GM19324 (cell line): ENCODE measurements around the gene NDUFB10.

Experiments
- ATAC-seq: cut with Tn5 transposase; IDR thresholded peaks from one replicate; pipeline ENCODE4 v1.9.1; 2021; ENCODE audit warnings: mild to moderate bottlenecking, moderate library complexity; ENCODE audit not compliant: unreplicated experiment, low FRiP score

The NDUFB10 gene

GRCh38 chr16:1982013-1982433, 22.7 kb downstream of the NDUFB10 start:
- ATAC-seq = no peak

- no peak for ATAC-seq
These were observed 23.7 kb downstream of the NDUFB10 start for GRCh38 chr16:1982991-1983543.

DNA sequence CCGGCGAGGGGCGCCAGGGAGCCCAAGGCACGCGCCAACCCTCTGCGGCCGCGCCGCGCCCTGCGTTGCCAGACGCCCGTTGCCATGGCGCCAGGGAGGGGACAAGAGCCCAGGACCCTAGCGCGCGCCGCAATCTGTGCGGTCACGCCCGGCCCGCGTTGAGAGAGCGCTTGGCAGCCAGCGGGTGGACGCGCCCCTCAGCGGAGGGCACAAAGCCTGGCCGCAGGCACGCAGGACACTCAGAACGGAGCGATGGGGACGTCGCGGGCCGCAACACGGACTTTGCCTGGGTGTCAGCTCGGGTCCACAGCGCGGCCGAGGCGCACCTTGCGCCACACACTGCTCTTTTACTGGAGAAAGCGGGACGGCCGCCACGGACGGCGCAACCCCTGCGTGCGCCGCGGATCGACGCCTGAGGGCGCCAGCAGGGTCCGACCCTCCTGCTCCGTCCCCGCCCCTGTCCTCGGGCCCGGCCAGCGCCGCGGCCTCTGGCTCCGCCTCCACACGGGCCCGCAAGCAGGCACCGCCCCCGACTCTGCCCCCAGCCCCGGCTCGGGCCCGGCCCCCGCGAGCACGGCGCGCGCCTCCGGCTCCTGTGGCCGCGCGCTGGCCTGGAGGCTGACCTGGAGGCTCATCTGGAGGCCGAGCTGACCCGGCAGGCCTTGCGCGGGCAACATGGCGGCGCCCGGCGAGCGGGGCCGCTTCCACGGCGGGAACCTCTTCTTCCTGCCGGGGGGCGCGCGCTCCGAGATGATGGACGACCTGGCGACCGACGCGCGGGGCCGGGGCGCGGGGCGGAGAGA, 24.4 kb downstream of the NDUFB10 start, which contains the start of gene GFER:
TSS of gene GFER (plus strand) at position 650 of the 803 bp plus-strand sequence. CDS start at position 676, 26 bp downstream.
- peak; percentile 86 for ATAC-seq

GRCh38 chr16:1984347-1985225, 25.2 kb downstream of the NDUFB10 start:
- ATAC-seq = peak; percentile 11

DNA sequence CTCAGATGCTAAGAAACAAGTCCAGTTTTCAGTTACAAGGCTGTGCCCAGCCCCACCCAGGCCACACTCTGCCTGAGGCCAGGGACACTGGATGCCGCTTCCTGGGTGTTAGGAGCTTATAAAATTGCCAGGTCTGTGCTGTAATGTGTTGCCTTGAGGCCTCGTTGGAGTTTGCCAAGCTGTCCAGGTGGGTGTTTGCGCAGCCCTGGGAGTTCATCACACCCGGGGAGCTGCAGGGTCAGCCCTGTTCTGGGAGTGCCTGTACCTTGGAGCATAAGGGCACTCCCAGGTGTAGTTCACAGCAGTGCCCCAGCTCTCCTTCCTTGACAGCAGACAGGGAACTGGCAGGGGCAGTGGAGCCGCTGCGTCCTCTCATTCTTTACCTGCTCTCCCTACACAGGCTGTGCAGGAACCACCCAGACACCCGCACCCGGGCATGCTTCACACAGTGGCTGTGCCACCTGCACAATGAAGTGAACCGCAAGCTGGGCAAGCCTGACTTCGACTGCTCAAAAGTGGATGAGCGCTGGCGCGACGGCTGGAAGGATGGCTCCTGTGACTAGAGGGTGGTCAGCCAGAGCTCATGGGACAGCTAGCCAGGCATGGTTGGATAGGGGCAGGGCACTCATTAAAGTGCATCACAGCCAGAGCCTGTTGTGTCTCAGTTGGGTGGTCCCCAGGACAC, 26.3 kb downstream of the NDUFB10 start:
- ATAC-seq = no peak

DNA sequence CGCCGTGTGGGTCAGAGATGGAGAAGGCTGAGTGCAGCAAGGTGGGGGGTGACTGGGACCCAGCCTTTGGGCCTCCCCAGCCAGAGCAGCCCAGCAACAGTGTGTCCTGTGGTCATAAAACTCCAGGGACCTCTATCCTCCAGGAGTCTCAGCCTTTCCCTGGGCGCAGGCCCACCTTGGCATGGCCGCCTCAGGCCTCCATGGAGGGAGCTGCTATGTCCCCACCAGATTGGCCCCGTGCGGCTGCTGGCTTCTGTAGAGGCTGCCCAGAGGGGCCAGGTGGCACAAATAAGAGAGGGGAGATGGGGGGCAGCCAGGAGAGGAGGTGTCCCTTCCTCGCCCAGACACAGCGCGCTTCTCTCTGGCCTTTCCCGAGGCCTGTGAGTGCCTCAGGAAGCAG, 27.9 kb downstream of the NDUFB10 start:
- ATAC-seq = no peak

DNA sequence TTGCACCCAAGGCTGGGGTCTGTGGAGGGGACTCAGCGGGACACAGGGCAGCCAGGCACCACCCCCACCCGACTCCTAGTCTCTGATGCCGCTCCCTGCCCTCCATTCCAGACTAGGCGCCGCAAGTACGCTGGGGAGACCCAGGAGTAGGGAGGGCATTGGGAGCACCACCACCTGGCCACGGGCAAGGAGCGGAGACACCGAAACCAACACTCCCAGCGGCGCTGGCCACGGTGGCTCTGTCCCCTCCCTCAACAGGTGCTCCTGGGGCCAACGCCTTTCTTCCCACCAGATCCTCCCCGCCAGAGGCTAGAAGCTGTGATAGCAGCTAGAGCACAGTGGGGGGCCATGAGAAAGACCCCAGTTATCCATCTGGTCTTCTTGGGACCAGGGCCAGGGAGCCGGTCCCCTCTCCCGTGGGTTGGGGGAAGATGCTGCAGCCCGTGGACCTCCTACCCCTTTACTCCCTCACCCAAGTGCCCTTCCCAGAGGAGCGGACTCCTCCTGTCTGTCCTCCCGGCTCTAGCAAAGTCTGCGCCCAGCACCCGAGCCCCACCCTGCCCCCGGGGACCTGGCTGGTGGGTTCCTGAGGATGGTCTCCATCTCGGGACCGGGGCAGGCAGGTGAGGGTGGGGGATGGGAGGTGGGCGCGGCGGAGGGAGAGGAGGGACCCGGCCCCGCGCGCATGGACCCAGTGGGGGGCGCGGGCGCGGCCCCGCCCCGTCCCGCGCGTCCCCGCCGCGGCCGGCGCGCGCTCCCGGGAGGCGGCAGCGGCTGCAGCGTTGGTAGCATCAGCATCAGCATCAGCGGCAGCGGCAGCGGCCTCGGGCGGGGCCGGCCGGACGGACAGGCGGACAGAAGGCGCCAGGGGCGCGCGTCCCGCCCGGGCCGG, 30.1 kb downstream of the NDUFB10 start, which contains the start of gene SYNGR3:
TSS of gene SYNGR3 (plus strand) at position 762 of the 892 bp plus-strand sequence. CDS start 133 bp downstream, outside the sequence.
- no peak for ATAC-seq

DNA sequence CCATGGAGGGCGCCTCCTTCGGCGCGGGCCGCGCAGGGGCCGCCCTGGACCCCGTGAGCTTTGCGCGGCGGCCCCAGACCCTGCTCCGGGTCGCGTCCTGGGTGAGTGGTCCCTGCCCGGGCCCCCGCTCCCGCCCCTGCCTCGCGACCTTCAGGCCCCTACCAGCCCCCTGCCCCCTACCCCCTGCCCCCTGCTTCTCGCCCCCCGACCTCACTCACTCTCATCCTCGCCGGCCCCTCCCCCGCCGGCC, 30.7 kb downstream of the NDUFB10 start:
- ATAC-seq = no peak

GRCh38 chr16:1990351-1991134, 31.2 kb downstream of the NDUFB10 start:
- ATAC-seq = peak; percentile 3

- peak; percentile 38 for ATAC-seq
These were observed 31.8 kb downstream of the NDUFB10 start for GRCh38 chr16:1991135-1991551.

- ATAC-seq = no peak
These were observed 32.2 kb downstream of the NDUFB10 start for GRCh38 chr16:1991588-1991947.

- ATAC-seq = peak; percentile 41
These were observed 32.8 kb downstream of the NDUFB10 start for GRCh38 chr16:1991948-1992703.

DNA sequence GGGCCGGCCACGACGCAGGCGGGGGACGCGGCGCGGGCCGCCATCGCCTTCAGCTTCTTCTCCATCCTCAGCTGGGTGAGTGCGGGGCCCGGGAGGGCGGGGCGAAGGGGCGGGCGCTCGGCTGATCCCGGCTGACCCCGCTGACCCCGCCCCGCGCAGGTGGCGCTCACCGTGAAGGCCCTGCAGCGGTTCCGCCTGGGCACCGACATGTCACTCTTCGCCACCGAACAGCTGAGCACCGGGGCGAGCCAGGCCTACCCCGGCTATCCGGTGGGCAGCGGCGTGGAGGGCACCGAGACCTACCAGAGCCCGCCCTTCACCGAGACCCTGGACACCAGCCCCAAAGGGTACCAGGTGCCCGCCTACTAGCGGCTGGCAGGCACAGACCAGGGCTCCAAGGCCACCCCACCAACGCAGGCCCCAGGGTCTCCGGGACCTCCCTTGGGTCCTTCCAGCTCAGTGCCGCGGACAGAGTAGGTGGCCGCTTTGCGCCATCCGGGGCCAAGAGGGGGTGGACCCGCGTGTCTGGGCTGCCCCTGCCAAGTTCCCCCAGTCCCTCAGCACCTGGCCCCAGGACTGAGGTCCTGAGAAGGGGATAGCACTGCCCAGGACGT, 33.5 kb downstream of the NDUFB10 start:
- ATAC-seq = no peak

DNA sequence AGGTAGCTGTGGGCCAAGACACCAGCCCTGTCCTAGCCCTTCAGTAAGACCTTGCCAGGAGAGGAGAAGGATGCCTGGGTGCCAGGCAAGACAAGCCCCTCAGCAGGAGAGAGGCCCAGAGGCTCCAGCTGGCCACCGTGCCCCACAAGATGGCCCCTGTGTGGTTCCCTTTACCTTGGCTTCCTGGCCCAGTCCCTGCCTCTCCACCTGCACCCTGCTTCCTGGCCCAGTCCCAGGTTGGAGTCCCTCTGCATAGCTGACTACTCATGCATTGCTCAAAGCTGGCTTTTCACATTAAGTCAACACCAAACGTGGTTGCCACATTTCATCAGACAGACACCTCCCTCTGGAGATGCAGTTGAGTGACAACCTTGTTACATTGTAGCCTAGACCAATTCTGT, 34.4 kb downstream of the NDUFB10 start:
- no peak for ATAC-seq

- ATAC-seq = no peak
These were observed 38.4 kb downstream of the NDUFB10 start for GRCh38 chr16:1997494-1998359.

- ATAC-seq = no peak
These were observed 39.1 kb downstream of the NDUFB10 start for GRCh38 chr16:1998360-1998835.
